Astrocyte of the cerebellum (primary cell): ENCODE data around the gene GEMIN7.

Source experiments
- DNase-seq: peaks from one replicate; pipeline ENCODE4 v3.0.0-alpha.2; 2011; ENCODE audit warnings: low read depth
- H3K4me3 ChIP-seq: 2 replicates; pipeline ENCODE4 v1.5.1; 2011; ENCODE audit warnings: mild to moderate bottlenecking, low read depth, low read length, moderate library complexity
- in situ Hi-C: cut with HindIII; loops from 2 replicates; pipeline ENCODE4 v1.10.0; 2017; ENCODE audit warnings: low sequenced_read_pairs
- TF ChIP-seq, protein P1 (sequence below): IDR thresholded peaks from 2 replicates; pipeline ENCODE4 v1.5.1; 2012; ENCODE audit warnings: low read length, low read depth, moderate library complexity, mild to moderate bottlenecking; ENCODE audit errors: missing control alignments

The GEMIN7 gene

DNA sequence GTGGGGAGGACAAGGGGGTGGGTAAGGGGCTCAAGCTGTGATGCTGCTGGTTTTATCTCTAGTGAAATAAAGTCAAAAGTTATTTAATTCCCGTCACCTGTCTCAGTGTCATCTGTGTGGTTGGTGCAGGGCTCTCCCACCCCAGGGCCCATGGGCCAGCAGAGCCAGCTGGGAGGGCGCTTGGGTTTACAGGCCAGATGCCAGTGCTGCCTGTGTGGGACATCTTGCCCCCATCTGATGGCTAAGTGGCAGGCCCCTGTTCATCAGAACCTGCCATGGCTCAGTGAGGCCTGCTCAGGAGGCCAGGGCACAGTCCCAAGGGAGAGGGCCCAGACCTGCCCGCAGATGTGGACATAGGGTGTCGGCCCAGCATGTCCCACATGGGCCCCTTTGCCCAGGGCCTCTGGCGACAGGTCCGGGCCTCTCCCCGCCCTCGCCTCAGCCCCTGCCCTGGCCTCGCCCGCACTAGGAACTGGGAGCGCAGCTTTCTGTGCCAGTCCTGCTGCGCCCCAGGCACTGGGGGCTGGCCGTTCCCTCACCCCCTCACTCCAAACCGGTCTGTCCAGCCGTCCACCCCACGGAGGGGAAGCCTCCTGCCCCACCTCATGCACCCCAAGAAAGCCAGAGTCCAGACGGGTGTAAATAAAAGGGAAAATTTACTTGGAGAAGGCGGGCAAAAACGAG is 8.1 kb upstream of the GEMIN7 start:
- in situ Hi-C loops: no loop called here
- no peak for DNase-seq
- no peak overlapping the region for H3K4me3 ChIP-seq
- TF ChIP-seq, protein P1, sequence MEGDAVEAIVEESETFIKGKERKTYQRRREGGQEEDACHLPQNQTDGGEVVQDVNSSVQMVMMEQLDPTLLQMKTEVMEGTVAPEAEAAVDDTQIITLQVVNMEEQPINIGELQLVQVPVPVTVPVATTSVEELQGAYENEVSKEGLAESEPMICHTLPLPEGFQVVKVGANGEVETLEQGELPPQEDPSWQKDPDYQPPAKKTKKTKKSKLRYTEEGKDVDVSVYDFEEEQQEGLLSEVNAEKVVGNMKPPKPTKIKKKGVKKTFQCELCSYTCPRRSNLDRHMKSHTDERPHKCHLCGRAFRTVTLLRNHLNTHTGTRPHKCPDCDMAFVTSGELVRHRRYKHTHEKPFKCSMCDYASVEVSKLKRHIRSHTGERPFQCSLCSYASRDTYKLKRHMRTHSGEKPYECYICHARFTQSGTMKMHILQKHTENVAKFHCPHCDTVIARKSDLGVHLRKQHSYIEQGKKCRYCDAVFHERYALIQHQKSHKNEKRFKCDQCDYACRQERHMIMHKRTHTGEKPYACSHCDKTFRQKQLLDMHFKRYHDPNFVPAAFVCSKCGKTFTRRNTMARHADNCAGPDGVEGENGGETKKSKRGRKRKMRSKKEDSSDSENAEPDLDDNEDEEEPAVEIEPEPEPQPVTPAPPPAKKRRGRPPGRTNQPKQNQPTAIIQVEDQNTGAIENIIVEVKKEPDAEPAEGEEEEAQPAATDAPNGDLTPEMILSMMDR: no peak

DNA sequence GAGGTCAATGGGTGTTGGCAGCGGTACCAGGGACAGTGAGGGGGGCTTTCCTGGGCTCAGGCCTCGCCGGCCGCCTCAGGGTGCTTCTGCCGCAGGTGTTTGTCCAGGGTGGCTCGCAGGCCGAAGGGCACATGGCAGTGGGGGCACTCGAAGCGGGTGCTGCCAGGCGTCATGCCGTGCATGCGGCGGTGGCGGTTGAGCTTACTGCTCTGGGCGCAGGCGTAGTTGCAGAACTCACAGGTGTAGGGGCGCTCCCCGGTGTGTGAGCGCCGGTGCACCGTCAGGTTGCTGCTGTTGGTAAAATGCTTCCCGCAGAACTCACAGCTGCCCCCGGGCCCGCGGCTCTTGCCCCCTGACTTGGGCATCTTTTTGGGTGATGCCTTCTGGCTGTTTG is 7.5 kb upstream of the GEMIN7 start:
- no peak for DNase-seq
- TF ChIP-seq, protein P1: no peak
- no peak overlapping the region for H3K4me3 ChIP-seq
- in situ Hi-C loops: no loop called here

DNA sequence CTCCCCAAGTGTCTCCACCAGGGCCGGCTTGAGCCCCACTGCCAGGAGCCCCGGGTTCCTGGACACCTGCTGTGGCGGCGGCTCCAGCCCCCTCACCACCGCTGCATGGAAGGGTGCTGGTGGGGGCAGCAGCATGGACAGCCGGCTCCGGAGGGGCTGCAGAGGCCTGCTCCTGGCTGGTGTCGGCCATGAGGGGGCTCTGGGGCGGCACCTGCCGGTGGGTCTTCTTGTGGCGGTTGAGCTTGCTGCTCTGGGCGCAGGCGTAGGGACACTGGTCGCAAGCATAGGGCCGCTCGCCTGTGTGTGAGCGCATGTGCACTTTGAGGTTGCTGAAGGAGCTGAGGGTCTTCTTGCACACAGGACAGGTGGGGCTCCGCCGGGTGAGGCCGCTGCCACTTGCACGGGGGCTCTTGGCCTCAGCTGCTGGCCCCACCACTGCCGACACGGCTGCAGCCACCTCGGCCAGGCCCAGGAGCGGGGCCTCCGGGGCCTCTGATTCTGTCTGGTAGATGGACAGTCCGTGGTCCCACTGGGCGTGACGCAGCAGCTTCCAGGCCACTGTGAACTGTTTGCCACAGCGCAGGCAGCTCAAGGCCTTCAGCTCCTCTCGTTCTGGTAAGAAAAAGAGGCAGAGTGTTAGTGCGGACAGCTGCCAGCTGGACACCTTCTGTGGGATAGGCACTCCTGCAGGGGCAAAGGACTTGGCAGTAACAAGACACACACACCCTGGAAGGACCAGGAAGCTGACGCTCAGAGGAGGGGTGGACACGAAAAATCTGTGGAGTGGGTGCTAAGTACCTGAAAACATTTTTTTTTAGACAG is 6.9 kb upstream of the GEMIN7 start:
- in situ Hi-C loops: no loop called here
- no peak for DNase-seq
- TF ChIP-seq, protein P1: no peak
- no peak overlapping the region for H3K4me3 ChIP-seq

DNA sequence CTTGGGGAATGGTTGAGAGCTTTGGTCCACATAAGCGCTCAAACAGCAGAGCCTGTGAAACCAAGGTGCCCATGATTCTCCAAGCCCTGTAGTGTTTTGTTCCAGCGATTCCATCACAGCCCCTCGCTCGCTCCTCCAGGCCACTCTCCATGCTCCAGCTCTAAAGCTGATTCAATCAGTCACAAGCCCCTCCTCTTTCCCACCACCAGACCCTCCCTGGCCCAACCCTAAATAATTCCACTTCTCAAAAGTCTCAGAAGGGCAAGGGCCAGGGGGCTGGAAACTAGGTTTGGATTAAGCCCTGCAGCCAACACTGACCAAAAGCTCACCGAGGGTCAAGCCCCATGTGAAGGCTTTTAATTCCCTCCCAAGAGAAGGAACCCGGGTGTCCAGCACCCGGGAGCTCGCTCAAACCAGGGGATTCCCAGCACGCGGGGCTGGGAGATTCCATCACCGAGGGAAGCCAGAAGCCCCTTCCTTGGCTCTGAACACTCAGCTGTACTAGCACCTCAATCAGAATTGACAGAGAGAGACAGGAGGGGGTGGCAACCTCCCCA is 4.2 kb upstream of the GEMIN7 start:
- TF ChIP-seq, protein P1: no peak
- no peak overlapping the region for H3K4me3 ChIP-seq
- in situ Hi-C loops: no loop called here
- no peak for DNase-seq

DNA sequence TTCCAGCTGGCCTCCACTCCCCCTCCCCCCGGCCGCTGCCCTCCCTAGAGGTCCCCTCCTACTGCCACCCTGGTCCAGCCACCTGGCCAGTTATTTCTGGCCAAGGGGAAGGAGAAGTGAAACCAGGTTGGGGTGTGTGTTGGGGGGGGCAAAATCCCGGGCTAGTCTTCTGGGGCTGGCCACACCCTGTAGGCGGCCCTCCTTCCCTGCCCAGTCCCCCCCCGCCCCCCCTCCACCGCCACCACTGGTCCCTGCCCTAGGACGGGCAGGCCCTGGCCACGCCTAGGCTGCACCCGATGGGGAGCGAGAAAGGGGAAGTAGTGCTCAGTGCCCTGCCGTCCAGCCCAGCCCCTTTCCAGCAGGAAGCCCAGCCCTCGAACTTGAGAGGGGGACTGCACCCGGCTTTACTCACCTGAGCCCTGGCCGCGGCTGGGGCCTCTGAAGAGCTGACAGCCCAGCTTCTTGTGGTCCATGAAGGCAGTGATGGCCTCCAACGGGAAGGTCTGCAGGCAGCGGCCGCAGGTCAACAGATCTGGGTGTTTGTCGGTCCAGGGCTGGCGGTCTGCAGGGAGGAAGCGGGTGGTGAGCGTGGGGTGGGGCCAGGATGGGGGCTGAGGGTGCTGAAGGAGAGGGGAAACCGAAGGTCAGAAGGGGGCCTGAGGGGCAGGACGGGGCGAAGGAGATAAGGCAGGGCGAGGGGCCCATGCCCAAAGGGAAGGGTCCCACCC is 3.6 kb upstream of the GEMIN7 start:
- TF ChIP-seq, protein P1: no peak
- in situ Hi-C loops: no loop called here
- peak overlapping the region; percentile 39 for H3K4me3 ChIP-seq
- no peak for DNase-seq
